H1 (cell line): ENCODE results near the gene CCDC117. TPM values are rescaled to one million over a fixed set of nuclear protein-coding genes. Genes with fewer than 3 reads are reported as not detected.

Source experiments
- CTCF ChIA-PET: fragments of 300-600 bp; sonication (Branson Sonifier 250); formaldehyde crosslinking; loops from one replicate; lab custom pipeline; 2021; ENCODE audit not compliant: partially characterized antibody; lab: Charles Lee
- POLR2A ChIA-PET: fragments of 300-600 bp; sonication (Branson Sonifier 250); formaldehyde crosslinking; loops from one replicate; lab custom pipeline; 2021; ENCODE audit warnings: inconsistent platforms; ENCODE audit not compliant: partially characterized antibody; lab: Charles Lee
- DNase-seq, 2 experiments: peaks; one replicate each; pipeline versions ENCODE4 v3.0.0 to v3.0.0-alpha.2; 2010 to 2022; ENCODE audit warnings: low spot score in 2 of 2, low read depth in 1 of 2, mixed read lengths in 1 of 2
- FAIRE-seq: peaks from 2 replicates; lab custom pipeline; 2011; peaks lifted over from hg19 to GRCh38; lab: Jason Lieb, UNC
- H2AFZ ChIP-seq: 2 replicates; pipeline ENCODE4 v1.8.1; 2012; ENCODE audit warnings: low read length, inconsistent platforms
- H2AK5ac ChIP-seq: 2 replicates; pipeline ENCODE4 v1.6.1; 2013; ENCODE audit warnings: low read depth, low read length
- H2BK120ac ChIP-seq: replicated peaks from 2 replicates; pipeline ENCODE3; 2013; ENCODE audit warnings: low read depth, low read length, inconsistent platforms
- H2BK12ac ChIP-seq: 2 replicates; pipeline ENCODE4 v1.6.1; 2013; ENCODE audit warnings: low read depth, low read length
- H2BK15ac ChIP-seq: 2 replicates; pipeline ENCODE4 v1.6.1; 2013; ENCODE audit warnings: low read length
- H2BK20ac ChIP-seq: 2 replicates; pipeline ENCODE4 v1.6.1; 2013; ENCODE audit warnings: low read length
- H2BK5ac ChIP-seq: 2 replicates; pipeline ENCODE4 v1.6.1; 2013; ENCODE audit warnings: low read depth, low read length
- H3K14ac ChIP-seq: 2 replicates; pipeline ENCODE4 v1.6.1; 2013; ENCODE audit warnings: inconsistent platforms; ENCODE audit not compliant: insufficient read length
- H3K18ac ChIP-seq: 2 replicates; pipeline ENCODE4 v1.6.1; 2013; ENCODE audit warnings: low read length; ENCODE audit errors: extremely low read depth
- H3K23ac ChIP-seq: 2 replicates; pipeline ENCODE4 v1.6.1; 2013; ENCODE audit warnings: inconsistent platforms; ENCODE audit not compliant: insufficient read length
- H3K23me2 ChIP-seq: 2 replicates; pipeline ENCODE4 v1.6.1; 2013; ENCODE audit warnings: low read depth, low read length
- H3K27ac ChIP-seq: 2 replicates; pipeline ENCODE4 v1.6.1; 2011; ENCODE audit warnings: low read depth, low read length, inconsistent platforms
- H3K27me3 ChIP-seq, 4 experiments: replicated peaks in 1 of 4; 1 replicate in 1 of 4; 2 replicates in 3 of 4; pipeline versions ENCODE4 v1.6.1 to v1.8.1; 2011 to 2013; ENCODE audit warnings: low read length in 3 of 4, mild to moderate bottlenecking in 3 of 4, inconsistent platforms in 2 of 4, mixed read lengths in 2 of 4, moderate library complexity in 1 of 4; ENCODE audit not compliant: control insufficient read depth in 3 of 4, insufficient read depth in 3 of 4; ENCODE audit errors: extremely low read depth in 1 of 4
- H3K36me3 ChIP-seq, 4 experiments: 2 replicates each; pipeline versions ENCODE4 v1.6.1 to v1.8.1; 2011 to 2013; ENCODE audit warnings: mild to moderate bottlenecking in 4 of 4, low read length in 3 of 4, moderate library complexity in 2 of 4, control low read depth in 1 of 4, inconsistent platforms in 1 of 4; ENCODE audit not compliant: insufficient read depth in 4 of 4, control insufficient read depth in 2 of 4
- H3K4ac ChIP-seq: replicated peaks from 2 replicates; pipeline ENCODE3; 2013; ENCODE audit warnings: low read length, low read depth, mixed read lengths, inconsistent platforms; ENCODE audit not compliant: insufficient read length
- H3K4me1 ChIP-seq, 4 experiments: replicated peaks in 1 of 4; 1 replicate in 1 of 4; 2 replicates in 3 of 4; pipeline versions ENCODE4 v1.6.1 to v1.8.1; 2011 to 2013; ENCODE audit warnings: low read length in 3 of 4, inconsistent platforms in 2 of 4, mixed read lengths in 1 of 4; ENCODE audit not compliant: insufficient read depth in 4 of 4, control insufficient read depth in 3 of 4
- H3K4me2 ChIP-seq, 2 experiments: 2 replicates each; pipeline versions ENCODE4 v1.6.1 to v1.8.1; 2011 to 2013; ENCODE audit warnings: low read depth in 2 of 2, low read length in 2 of 2, control low read depth in 1 of 2, inconsistent platforms in 1 of 2, mild to moderate bottlenecking in 1 of 2; ENCODE audit not compliant: insufficient read depth in 1 of 2
- H3K4me3 ChIP-seq, 4 experiments: fragments of 200-600, 300-600 bp in 1 of 4; sonication (generic), shearing (Covaris generic), sonication (Bioruptor Twin) in 1 of 4; 2 replicates each; pipeline versions ENCODE4 v1.5.1 to v1.8.1; 2011 to 2016; ENCODE audit warnings: low read length in 4 of 4, low read depth in 3 of 4, control low read depth in 2 of 4, inconsistent platforms in 2 of 4, mild to moderate bottlenecking in 2 of 4, mixed read lengths in 1 of 4, moderate library complexity in 1 of 4; ENCODE audit not compliant: insufficient read depth in 2 of 4; ENCODE audit errors: extremely low read depth in 1 of 4
- H3K56ac ChIP-seq: replicated peaks from 2 replicates; pipeline ENCODE3; 2013; ENCODE audit warnings: low read depth, mild to moderate bottlenecking, mixed read lengths, low read length, inconsistent platforms; ENCODE audit not compliant: insufficient read length
- H3K79me1 ChIP-seq: 2 replicates; pipeline ENCODE4 v1.6.1; 2013; ENCODE audit warnings: low read depth, low read length, control low read depth
- H3K79me2 ChIP-seq, 2 experiments: 2 replicates each; pipeline versions ENCODE4 v1.6.1 to v1.8.1; 2012 to 2013; ENCODE audit warnings: low read length in 2 of 2, mild to moderate bottlenecking in 2 of 2, inconsistent platforms in 1 of 2; ENCODE audit not compliant: insufficient read depth in 2 of 2, control insufficient read depth in 1 of 2
- H3K9ac ChIP-seq, 4 experiments: replicated peaks in 1 of 4; 1 replicate in 1 of 4; 2 replicates in 3 of 4; pipeline versions ENCODE4 v1.6.1 to v1.8.1; 2011 to 2013; ENCODE audit warnings: low read depth in 3 of 4, low read length in 3 of 4, control low read depth in 2 of 4, mild to moderate bottlenecking in 2 of 4, moderate library complexity in 2 of 4, inconsistent platforms in 1 of 4; ENCODE audit errors: extremely low read depth in 1 of 4
- H3K9me3 ChIP-seq, 2 experiments: 2 replicates each; pipeline versions ENCODE4 v1.6.1 to v1.8.1; 2012 to 2013; ENCODE audit warnings: mild to moderate bottlenecking in 2 of 2, moderate library complexity in 2 of 2, control low read depth in 1 of 2, inconsistent platforms in 1 of 2, low read depth in 1 of 2, low read length in 1 of 2, mixed read lengths in 1 of 2; ENCODE audit not compliant: insufficient read depth in 2 of 2
- H4K20me1 ChIP-seq, 2 experiments: replicated peaks in 1 of 2; 2 replicates each; pipeline versions ENCODE3 to v1.8.1; 2011 to 2013; ENCODE audit warnings: inconsistent platforms in 2 of 2, low read length in 2 of 2, mild to moderate bottlenecking in 1 of 2; ENCODE audit not compliant: insufficient read depth in 2 of 2, control insufficient read depth in 1 of 2
- H4K5ac ChIP-seq: 2 replicates; pipeline ENCODE4 v1.6.1; 2013; ENCODE audit warnings: low read length, low read depth, mixed read lengths, inconsistent platforms; ENCODE audit not compliant: insufficient read length
- H4K8ac ChIP-seq: 2 replicates; pipeline ENCODE4 v1.8.0; 2013; ENCODE audit warnings: mild to moderate bottlenecking, moderate library complexity, low read length, inconsistent platforms; ENCODE audit not compliant: insufficient read depth; ENCODE audit errors: extremely low read depth
- H4K91ac ChIP-seq: replicated peaks from 2 replicates; pipeline ENCODE3; 2013; ENCODE audit warnings: low read length, mixed read lengths, inconsistent platforms; ENCODE audit not compliant: insufficient read length
- BRCA1 ChIP-seq: IDR thresholded peaks from 2 replicates; pipeline ENCODE4 v1.6.1; 2012; ENCODE audit warnings: low read depth, low read length, improper control_type of control experiment
- CEBPB ChIP-seq: IDR thresholded peaks from 2 replicates; pipeline ENCODE4 v1.6.1; 2012; ENCODE audit warnings: low read depth, low read length
- CTBP2 ChIP-seq: IDR thresholded peaks from 2 replicates; pipeline ENCODE4 v1.7.0; 2011; ENCODE audit warnings: borderline replicate concordance, mild to moderate bottlenecking, moderate library complexity, mixed read lengths, low read length; ENCODE audit not compliant: insufficient read depth, insufficient read length
- E2F6 ChIP-seq: IDR thresholded peaks from 2 replicates; pipeline ENCODE4 v1.6.1; 2012; ENCODE audit warnings: inconsistent platforms
- GTF2F1 ChIP-seq: IDR thresholded peaks from 2 replicates; pipeline ENCODE4 v1.6.1; 2012; ENCODE audit warnings: low read depth, low read length, improper control_type of control experiment, borderline replicate concordance
- POLR2AphosphoS5 ChIP-seq: IDR thresholded peaks from 2 replicates; pipeline ENCODE4 v1.6.1; 2011; ENCODE audit warnings: low read depth, low read length
- SIN3A ChIP-seq, 2 experiments: IDR thresholded peaks in 1 of 2; conservative IDR thresholded peaks in 1 of 2; 2 replicates each; pipeline ENCODE4 v1.6.1; 2011 to 2012; ENCODE audit warnings: low read length in 2 of 2, improper control_type of control experiment in 1 of 2, low read depth in 1 of 2, mild to moderate bottlenecking in 1 of 2
- TCF12 ChIP-seq: IDR thresholded peaks from 2 replicates; pipeline ENCODE4 v1.6.1; 2011; ENCODE audit warnings: low read depth, mild to moderate bottlenecking, low read length
- WGBS, 2 experiments: shearing (Covaris generic) in 1 of 2; methylation state at CpG; one replicate each; pipeline versions ENCODE4 v1.1.6 to v1.1.7; 2013 to 2015; ENCODE audit warnings: low lambda C conversion rate in 2 of 2, mixed read lengths in 2 of 2, inconsistent platforms in 1 of 2, low coverage in 1 of 2, missing lambda C conversion rate in 1 of 2; ENCODE audit not compliant: insufficient replicate concordance in 2 of 2, insufficient coverage in 1 of 2, insufficient read length in 1 of 2; ENCODE audit errors: extremely low coverage in 1 of 2, missing lambda C conversion rate in 1 of 2; 5-methylcytosine and 5-hydroxymethylcytosine counted together
- polyA plus RNA-seq, 7 experiments: library from polyadenylated mRNA; depleted of rRNA in 3 of 7; stranded (reverse) in 5 of 7; unstranded in 2 of 7; fragments of >200 nt in 5 of 7; fragments of 200-250 nt in 2 of 7; gene quantifications; 1 replicate in 5 of 7; 2 replicates in 1 of 7; 4 replicates in 1 of 7; pipeline versions ENCODE4 v1.2.1 to v1.2.3, GENCODE V29; 2011 to 2013; ENCODE audit warnings: missing spikeins in 2 of 7, mixed read lengths in 2 of 7
- total RNA-seq: library from RNA; stranded (reverse); fragmentation: NEBNext Ultra II Directional; extraction: Animal tissue kit (Norgen Biotek cat#: 25700); gene quantifications from 2 replicates; pipeline ENCODE4 v1.2.1, GENCODE V29; 2021

CCDC117 gene
- total and polyA plus RNA-seq, 2 of the 8 experiments (the other 6 are each of a cell fraction or from before 2014, with no cell fraction given) = 9.1 to 43.1 TPM

- no peak overlapping the region for H2BK120ac ChIP-seq
- H3K79me1 ChIP-seq = no peaks in the 10 kb centered on the region; the same call in 1 of the 2 replicates
- H3K4me3 ChIP-seq = no peak overlapping the region
- H3K23me2 ChIP-seq = peaks cover 4% of the 10 kb centered on the region
- no peak overlapping the region for H3K23ac ChIP-seq
- no peaks in the 10 kb centered on the region for H3K9me3 ChIP-seq
- H2BK15ac ChIP-seq = no peak overlapping the region
- H3K14ac ChIP-seq = no peak overlapping the region
- 91% methylated on average over 7 of the region's 7 CpGs; no CpG with 5 or more reads in 1 of the 2 experiments for WGBS, 2 experiments
- no peak overlapping the region for H3K56ac ChIP-seq
- H2BK20ac ChIP-seq = no peak overlapping the region
- H3K9ac ChIP-seq = no peak overlapping the region
- no peak overlapping the region for H2BK5ac ChIP-seq
- H3K27ac ChIP-seq = no peak overlapping the region
- peaks cover 1% of the 10 kb centered on the region in 2 experiments for H4K20me1 ChIP-seq
- H3K18ac ChIP-seq = no peak overlapping the region
- H3K79me2 ChIP-seq = peaks cover 10 to 24% of the 10 kb centered on the region in 2 experiments
- ChIA-PET CTCF (interaction anchor here (1.0 to 2.9 kb wide), 5 partner anchors 8 to 30 kb away, joined by 3 to 12 read pairs (median 4); no protein-coding TSS in a partner anchor), POLR2A (interaction anchor here (0.7 to 10.0 kb wide), 7 partner anchors 9 to 238 kb away, joined by 3 to 100 read pairs (median 3); no protein-coding TSS in a partner anchor)
- DNase-seq = no peak
- FAIRE-seq = no peak
- H4K91ac ChIP-seq = no peak overlapping the region
- no peak overlapping the region for H4K5ac ChIP-seq
- H3K27me3 ChIP-seq = no peaks in the 10 kb centered on the region
- no peak overlapping the region for H2AFZ ChIP-seq
- no peak overlapping the region for H2BK12ac ChIP-seq
- no peak overlapping the region for H3K4ac ChIP-seq
- peaks cover 0 to 3% (median under 1%) of the 10 kb centered on the region in 4 experiments; a peak in 1 of 7 replicates for H3K4me1 ChIP-seq
- H3K36me3 ChIP-seq = peaks cover 0 to 14% (median 4%) of the 10 kb centered on the region in 4 experiments; a peak in 4 of 8 replicates
- no peak overlapping the region for H4K8ac ChIP-seq
- TF ChIP-seq POLR2AphosphoS5 = no peak
- TF ChIP-seq BRCA1 = no peak
- TF ChIP-seq CTBP2 = no peak
- no peak for TF ChIP-seq GTF2F1
- TF ChIP-seq E2F6 = no peak
- no peak for TF ChIP-seq SIN3A (conservative IDR thresholded peaks at IDR 0.05 in 1 of 2, IDR thresholded peaks at IDR 0.05 in 1 of 2; ENCODE audit: low read depth in 1 of 2, low read length in 2 of 2)
- TF ChIP-seq CEBPB = no peak
- no peak for TF ChIP-seq TCF12
- no peak overlapping the region for H2AK5ac ChIP-seq
- H3K4me2 ChIP-seq = no peak overlapping the region
Observed at GRCh38 chr22:28802595-28803123, 30.2 kb downstream of the CCDC117 start.
